Testis (tissue), 3 donors: Measurements from ENCODE around the gene JSRP1. TPM values are rescaled to one million over a fixed set of nuclear protein-coding genes. Genes with fewer than 3 reads are reported as not detected.

ENCODE experiments used
- DNase-seq: peaks from one replicate; pipeline ENCODE4 v3.0.0-alpha.2; 2019
- H3K27ac ChIP-seq, 2 donors: fragments of 200-600 bp; sonication (generic); one replicate each; pipeline ENCODE4 v1.5.1; 2019
- H3K27me3 ChIP-seq: fragments of 200-600 bp; sonication (generic); one replicate; pipeline ENCODE4 v1.5.1; 2019
- H3K36me3 ChIP-seq: fragments of 200-600 bp; sonication (generic); one replicate; pipeline ENCODE4 v1.5.1; 2017; ENCODE audit warnings: low read depth; ENCODE audit errors: missing control alignments
- H3K4me1 ChIP-seq: fragments of 200-600 bp; sonication (generic); one replicate; pipeline ENCODE4 v1.5.1; 2019
- H3K4me3 ChIP-seq, 2 donors: fragments of 200-600 bp; sonication (generic); one replicate each; pipeline ENCODE4 v1.5.1; 2017 to 2019
- H3K9me3 ChIP-seq: fragments of 200-600 bp; sonication (generic); one replicate; pipeline ENCODE4 v1.5.1; 2017
- POLR2A ChIP-seq: fragments of 450-650 bp; IDR thresholded peaks from one replicate; pipeline ENCODE4 v1.6.1; 2017; ENCODE audit warnings: antibody characterized with exemption, mild to moderate bottlenecking, moderate library complexity
- WGBS, 2 donors: methylation state at CpG; one replicate each; pipeline ENCODE4 v1.1.5; 2018; 5-methylcytosine and 5-hydroxymethylcytosine counted together
- intact Hi-C: fragments of 100-400 bp; cut with DNase I; formaldehyde crosslinking; loops from one replicate; pipeline ENCODE4 v1.15.1; 2023; ENCODE audit warnings: low total_unique reads
- polyA plus RNA-seq: library from polyadenylated mRNA; stranded (reverse); fragments of 350-450 nt; fragmentation: Illumina TruSeq; extraction: RNeasy Lipid Tissue Mini Kit (QIAGEN cat#74804); gene quantifications from one replicate; pipeline ENCODE4 v1.2.3, GENCODE V29; 2014; ENCODE audit warnings: low read depth, low replicate concordance; ENCODE audit not compliant: insufficient read depth
- total RNA-seq, 2 donors: library from RNA; depleted of rRNA; stranded (reverse); fragments of >200 nt; gene quantifications; one replicate each; pipeline ENCODE4 v1.2.3, GENCODE V29; 2016
- TF ChIP-seq, protein P1 (sequence below), 3 experiments: fragments of 450-650 bp in 2 of 3; fragments of 200-600 bp in 1 of 3; sonication (generic) in 1 of 3; IDR thresholded peaks; one replicate each; pipeline ENCODE4 v1.5.1; 2016 to 2019; ENCODE audit warnings: antibody characterized with exemption in 3 of 3, mild to moderate bottlenecking in 2 of 3, moderate library complexity in 1 of 3

The JSRP1 gene
- total and polyA plus RNA-seq, 3 donors from 2014 or later = 2.2 to 4.6 (median 2.6) TPM

- Histone ChIP-seq H3K27ac (peak overlapping the region in 1 of 2 donors; percentile 59), H3K36me3 (no peaks in the 10 kb centered on the region), H3K9me3 (no peaks in the 10 kb centered on the region), H3K4me3 (no peak overlapping the region), H3K27me3 (no peaks in the 10 kb centered on the region), H3K4me1 (peaks cover 5% of the 10 kb centered on the region)
- intact Hi-C loops = no loop called here
- 51 to 57% methylated on average over 16 to 18 of the region's 18 CpGs for WGBS, 2 donors
- TF ChIP-seq, protein P1, sequence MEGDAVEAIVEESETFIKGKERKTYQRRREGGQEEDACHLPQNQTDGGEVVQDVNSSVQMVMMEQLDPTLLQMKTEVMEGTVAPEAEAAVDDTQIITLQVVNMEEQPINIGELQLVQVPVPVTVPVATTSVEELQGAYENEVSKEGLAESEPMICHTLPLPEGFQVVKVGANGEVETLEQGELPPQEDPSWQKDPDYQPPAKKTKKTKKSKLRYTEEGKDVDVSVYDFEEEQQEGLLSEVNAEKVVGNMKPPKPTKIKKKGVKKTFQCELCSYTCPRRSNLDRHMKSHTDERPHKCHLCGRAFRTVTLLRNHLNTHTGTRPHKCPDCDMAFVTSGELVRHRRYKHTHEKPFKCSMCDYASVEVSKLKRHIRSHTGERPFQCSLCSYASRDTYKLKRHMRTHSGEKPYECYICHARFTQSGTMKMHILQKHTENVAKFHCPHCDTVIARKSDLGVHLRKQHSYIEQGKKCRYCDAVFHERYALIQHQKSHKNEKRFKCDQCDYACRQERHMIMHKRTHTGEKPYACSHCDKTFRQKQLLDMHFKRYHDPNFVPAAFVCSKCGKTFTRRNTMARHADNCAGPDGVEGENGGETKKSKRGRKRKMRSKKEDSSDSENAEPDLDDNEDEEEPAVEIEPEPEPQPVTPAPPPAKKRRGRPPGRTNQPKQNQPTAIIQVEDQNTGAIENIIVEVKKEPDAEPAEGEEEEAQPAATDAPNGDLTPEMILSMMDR (IDR thresholded peaks at IDR 0.05) = no peak
- no peak for TF ChIP-seq POLR2A
- peak; percentile 93 for DNase-seq
Observed at GRCh38 chr19:2266183-2266993, 10.2 kb upstream of the JSRP1 start.

DNA sequence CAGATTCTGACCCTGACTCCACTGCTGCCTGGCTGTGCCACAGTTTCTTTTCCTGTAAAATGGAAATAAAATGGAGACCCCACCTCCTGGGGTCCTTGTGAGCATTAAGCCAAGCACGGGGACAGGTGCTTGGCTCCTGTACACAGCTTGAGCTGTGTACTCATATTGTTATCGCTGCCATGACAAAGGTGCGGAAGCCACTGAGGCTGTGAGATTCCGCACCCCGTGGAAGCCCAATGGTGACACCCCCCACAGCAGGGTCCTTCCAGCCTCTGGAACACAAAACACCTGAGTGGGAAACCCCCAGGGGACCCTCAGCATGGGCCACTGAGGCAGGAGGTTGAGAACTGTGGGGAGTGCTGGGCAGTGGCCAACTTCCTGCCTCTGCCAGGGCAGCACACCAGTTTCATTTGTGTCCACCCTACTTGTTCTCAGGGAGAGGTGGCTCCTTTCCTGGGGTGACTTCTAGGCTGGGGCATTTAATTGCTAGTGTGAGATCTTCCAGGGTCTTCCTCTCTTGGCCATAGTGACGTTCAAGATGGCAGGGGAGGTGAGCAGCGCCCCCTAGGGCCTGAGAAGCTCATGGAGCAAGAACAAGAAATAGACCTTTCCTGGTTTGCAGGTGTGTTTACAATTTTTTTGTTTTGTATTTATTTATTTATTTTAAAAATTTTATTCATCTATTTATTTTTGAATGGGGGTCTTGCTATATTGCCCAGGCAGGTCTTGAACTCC lies 5.4 kb upstream of the JSRP1 start:
- Histone ChIP-seq H3K36me3 (no peaks in the 10 kb centered on the region), H3K27ac (no peak overlapping the region), H3K9me3 (no peaks in the 10 kb centered on the region), H3K27me3 (no peaks in the 10 kb centered on the region), H3K4me3 (no peak overlapping the region), H3K4me1 (no peaks in the 10 kb centered on the region)
- intact Hi-C loops = no loop called here
- no peak for DNase-seq
- no peak for TF ChIP-seq POLR2A
- TF ChIP-seq, protein P1 (IDR thresholded peaks at IDR 0.05) = peak in 2 of 3 experiments; percentile 34 to 45
- WGBS, 2 donors = 77% methylated on average over 7 of the region's 7 CpGs

GRCh38 chr19:2260341-2260805 lies 4.2 kb upstream of the JSRP1 start:
- 90 to 92% methylated on average over 11 of the region's 11 CpGs for WGBS, 2 donors
- Histone ChIP-seq H3K9me3 (no peaks in the 10 kb centered on the region), H3K4me1 (no peaks in the 10 kb centered on the region), H3K27me3 (no peaks in the 10 kb centered on the region), H3K36me3 (no peaks in the 10 kb centered on the region), H3K4me3 (no peak overlapping the region), H3K27ac (no peak overlapping the region)
- TF ChIP-seq POLR2A = no peak
- TF ChIP-seq, protein P1 (IDR thresholded peaks at IDR 0.05) = no peak
- DNase-seq = no peak
- intact Hi-C loops = no loop called here

DNA sequence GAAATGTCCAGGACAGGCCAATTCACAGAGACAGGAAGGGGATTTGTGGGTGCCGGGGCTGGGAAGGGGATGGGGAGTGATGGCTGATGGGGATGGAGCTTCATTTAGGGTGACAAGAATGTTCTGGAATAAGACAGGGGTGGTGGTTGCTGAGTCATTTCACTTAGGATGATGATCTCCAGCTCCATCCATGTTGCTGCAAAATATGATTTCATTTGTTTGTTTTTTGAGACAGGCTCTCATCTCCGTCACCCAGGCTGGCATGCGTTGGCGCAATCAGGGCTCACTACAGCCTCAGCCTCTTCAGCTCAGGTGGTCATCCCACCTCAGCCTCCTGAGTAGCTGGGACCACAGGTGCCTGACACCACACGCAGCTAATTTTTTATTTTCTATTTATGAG lies 3.1 kb upstream of the JSRP1 start:
- intact Hi-C loops = no loop called here
- Histone ChIP-seq H3K36me3 (no peaks in the 10 kb centered on the region), H3K4me3 (no peak overlapping the region), H3K27me3 (no peaks in the 10 kb centered on the region), H3K9me3 (no peaks in the 10 kb centered on the region), H3K4me1 (no peaks in the 10 kb centered on the region), H3K27ac (no peak overlapping the region)
- 94 to 96% methylated on average over 5 of the region's 5 CpGs for WGBS, 2 donors
- no peak for DNase-seq
- TF ChIP-seq, protein P1 (IDR thresholded peaks at IDR 0.05) = no peak
- no peak for TF ChIP-seq POLR2A
